AG04449 (cell line): ENCODE results near the gene CD81.
A peak's percentile ranks its signal among the peaks of the same experiment; 100 is the strongest.

Source experiments
- CTCF ChIA-PET: fragments of 350-600 bp; formaldehyde crosslinking; extraction: SDS; loops from one replicate; lab custom pipeline; 2021; ENCODE audit warnings: antibody characterized with exemption; lab: Yijun Ruan, JAX
- POLR2A ChIA-PET: fragments of 400-600, 350-600 bp; formaldehyde crosslinking; extraction: SDS; loops from one replicate; lab custom pipeline; 2020; ENCODE audit warnings: antibody characterized with exemption, inconsistent platforms; lab: Yijun Ruan, JAX
- DNase-seq: peaks from one replicate; pipeline ENCODE4 v3.0.0-alpha.2; 2010; ENCODE audit warnings: low read depth, low spot score
- H3K4me3 ChIP-seq: 2 replicates; pipeline ENCODE4 v1.5.1; 2011; ENCODE audit warnings: low read depth, mild to moderate bottlenecking, control low read depth, low read length
- TF ChIP-seq, protein P1 (sequence below): IDR thresholded peaks from one replicate; pipeline ENCODE4 v1.5.1; 2011; ENCODE audit warnings: mild to moderate bottlenecking, moderate library complexity, low read length, control low read depth, inconsistent platforms; ENCODE audit not compliant: insufficient read depth; ENCODE audit errors: missing control alignments

The CD81 gene

DNA sequence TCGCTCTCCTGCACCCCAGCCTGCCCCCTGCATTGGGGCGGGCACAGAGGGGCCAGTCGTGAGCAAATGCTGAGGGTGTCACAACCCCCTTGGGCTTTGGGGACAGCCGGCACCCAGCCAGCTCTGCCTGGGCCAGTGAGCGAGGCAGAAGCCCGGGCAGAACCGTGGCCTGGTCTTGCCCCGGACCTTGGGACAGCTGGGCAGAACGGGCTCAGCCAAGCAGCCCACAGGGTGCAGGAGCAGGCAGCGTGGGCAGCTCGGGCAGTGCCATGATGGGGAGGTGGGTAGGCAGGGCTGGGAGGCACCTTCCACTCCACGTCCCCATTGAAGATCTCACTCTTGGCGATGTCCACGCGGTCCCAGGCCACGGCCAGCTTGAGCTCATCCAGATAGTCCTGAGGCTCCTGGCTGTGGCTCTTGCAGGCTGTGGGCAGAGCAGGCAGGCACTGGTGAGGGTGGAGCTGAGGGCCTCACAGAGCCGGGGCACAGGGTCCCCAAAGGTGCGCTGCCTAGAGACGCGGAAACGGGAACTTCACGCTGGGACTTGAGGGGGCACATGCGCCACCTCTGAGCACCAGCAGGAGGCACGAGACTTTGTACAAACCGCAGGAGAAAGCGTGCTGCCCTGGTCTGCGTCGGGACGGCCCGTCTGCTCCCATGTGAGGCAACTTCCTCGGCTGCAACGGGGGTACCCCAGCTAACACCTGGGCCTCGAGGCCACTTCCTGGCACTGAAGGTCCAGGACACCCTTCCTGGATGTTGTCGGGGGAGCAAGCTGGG, 38.7 kb downstream of the CD81 start:
- H3K4me3 ChIP-seq: no peak overlapping the region
- CTCF ChIA-PET: interaction anchor here (1.2 to 13.3 kb wide), 2 partner anchors 110 to 117 kb away, joined by 3 to 381 read pairs; partner anchors contain the start of genes C11orf21 and TSPAN32
- no peak for DNase-seq
- POLR2A ChIA-PET: no interaction called here
- TF ChIP-seq, protein P1, sequence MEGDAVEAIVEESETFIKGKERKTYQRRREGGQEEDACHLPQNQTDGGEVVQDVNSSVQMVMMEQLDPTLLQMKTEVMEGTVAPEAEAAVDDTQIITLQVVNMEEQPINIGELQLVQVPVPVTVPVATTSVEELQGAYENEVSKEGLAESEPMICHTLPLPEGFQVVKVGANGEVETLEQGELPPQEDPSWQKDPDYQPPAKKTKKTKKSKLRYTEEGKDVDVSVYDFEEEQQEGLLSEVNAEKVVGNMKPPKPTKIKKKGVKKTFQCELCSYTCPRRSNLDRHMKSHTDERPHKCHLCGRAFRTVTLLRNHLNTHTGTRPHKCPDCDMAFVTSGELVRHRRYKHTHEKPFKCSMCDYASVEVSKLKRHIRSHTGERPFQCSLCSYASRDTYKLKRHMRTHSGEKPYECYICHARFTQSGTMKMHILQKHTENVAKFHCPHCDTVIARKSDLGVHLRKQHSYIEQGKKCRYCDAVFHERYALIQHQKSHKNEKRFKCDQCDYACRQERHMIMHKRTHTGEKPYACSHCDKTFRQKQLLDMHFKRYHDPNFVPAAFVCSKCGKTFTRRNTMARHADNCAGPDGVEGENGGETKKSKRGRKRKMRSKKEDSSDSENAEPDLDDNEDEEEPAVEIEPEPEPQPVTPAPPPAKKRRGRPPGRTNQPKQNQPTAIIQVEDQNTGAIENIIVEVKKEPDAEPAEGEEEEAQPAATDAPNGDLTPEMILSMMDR: no peak

GRCh38 chr11:2416765-2417164, 39.7 kb downstream of the CD81 start:
- ChIA-PET CTCF (interaction anchor here (0.8 to 13.3 kb wide), 5 partner anchors 14 to 230 kb away, joined by 3 to 381 read pairs (median 70); partner anchors contain the start of genes C11orf21, TSPAN32 and TSSC4), POLR2A (no interaction called here)
- H3K4me3 ChIP-seq: no peak overlapping the region
- TF ChIP-seq, protein P1: no peak
- DNase-seq: no peak

DNA sequence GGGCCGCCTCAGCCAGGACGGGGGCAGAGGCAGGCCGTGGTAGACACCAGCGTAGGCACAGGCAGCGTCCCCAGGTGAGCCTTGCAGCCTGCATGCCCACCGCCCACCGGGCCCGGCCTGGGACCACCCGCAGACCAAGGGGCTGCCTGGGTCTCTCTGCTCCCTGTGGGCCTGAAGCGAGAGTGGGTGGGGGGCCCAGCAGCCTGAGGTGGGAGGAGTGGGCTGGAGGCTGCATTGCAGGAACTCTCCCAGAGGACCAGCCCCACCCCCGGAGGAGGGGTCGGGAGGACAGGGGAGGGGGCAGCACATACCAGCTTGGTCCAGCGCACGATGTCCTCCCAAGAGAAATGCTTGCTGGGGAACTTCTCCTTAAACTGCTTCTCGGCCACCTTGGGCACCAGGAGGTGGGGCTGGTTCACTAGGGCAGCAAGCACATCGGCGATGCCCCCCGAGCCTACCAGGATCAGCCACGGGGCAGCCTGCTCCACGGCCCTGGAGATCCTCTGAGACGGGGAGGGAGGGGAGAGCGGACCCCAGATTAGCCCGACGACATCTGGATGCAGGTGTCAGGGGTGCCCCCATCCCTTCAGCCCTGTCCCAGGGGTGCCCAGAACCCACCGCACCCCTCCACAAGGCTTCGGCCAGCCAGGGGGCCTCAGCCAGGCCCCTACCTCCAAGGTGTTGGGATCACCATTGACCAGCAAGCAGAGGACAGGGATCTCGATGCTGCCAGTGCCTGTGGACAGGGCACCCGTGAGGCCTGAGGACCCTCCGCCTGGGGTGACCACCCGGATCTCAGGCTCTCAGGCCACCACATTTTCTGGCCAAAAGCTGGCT, 41.0 kb downstream of the CD81 start:
- TF ChIP-seq, protein P1: no peak
- no peak for DNase-seq
- CTCF ChIA-PET: interaction anchor here (0.9 to 13.3 kb wide), 14 partner anchors 9 to 252 kb away, joined by 3 to 381 read pairs (median 30); partner anchors contain the start of genes C11orf21, TSPAN32 and TSSC4
- no peak overlapping the region for H3K4me3 ChIP-seq
- POLR2A ChIA-PET: no interaction called here

DNA sequence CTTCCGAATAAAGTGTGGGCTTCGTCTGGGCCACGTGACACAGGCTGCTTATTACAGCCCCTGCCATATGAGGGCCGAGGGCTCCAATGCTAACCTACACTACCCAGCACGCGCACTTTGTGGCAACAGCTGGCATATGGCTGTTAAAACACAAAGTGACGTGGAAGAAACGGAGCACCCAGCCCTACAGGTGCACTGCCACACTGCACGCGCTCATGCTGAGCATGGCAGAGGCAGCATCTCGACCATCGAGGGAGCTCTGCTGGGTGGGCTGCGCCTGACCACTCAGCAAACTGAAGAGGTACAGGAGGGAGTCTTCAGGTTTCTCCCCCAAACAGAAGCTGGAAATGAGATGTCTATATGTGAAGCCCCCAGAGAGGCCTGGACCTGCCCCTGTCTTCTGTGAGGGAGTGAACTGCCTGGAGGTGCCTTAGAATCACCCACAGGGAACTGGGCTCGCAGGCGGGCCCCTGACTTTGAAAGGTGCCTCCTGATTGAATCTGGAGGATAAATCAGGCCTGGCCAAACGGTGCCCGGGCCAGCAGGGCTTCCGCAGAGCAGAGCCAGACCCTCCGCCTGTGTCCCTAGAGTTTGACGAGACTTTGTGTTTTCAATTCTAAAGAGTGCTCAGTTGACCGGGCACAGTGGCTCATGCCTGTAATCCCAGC, 41.7 kb downstream of the CD81 start:
- ChIA-PET CTCF (interaction anchor here (0.6 to 13.3 kb wide), 37 partner anchors 9 to 474 kb away, joined by 3 to 381 read pairs (median 12); partner anchors contain the start of genes C11orf21, TSPAN32 and TSSC4), POLR2A (interaction anchor here (0.9 kb wide), 1 partner anchor 224 kb away, joined by 4 read pairs; no protein-coding TSS in a partner anchor)

DNA sequence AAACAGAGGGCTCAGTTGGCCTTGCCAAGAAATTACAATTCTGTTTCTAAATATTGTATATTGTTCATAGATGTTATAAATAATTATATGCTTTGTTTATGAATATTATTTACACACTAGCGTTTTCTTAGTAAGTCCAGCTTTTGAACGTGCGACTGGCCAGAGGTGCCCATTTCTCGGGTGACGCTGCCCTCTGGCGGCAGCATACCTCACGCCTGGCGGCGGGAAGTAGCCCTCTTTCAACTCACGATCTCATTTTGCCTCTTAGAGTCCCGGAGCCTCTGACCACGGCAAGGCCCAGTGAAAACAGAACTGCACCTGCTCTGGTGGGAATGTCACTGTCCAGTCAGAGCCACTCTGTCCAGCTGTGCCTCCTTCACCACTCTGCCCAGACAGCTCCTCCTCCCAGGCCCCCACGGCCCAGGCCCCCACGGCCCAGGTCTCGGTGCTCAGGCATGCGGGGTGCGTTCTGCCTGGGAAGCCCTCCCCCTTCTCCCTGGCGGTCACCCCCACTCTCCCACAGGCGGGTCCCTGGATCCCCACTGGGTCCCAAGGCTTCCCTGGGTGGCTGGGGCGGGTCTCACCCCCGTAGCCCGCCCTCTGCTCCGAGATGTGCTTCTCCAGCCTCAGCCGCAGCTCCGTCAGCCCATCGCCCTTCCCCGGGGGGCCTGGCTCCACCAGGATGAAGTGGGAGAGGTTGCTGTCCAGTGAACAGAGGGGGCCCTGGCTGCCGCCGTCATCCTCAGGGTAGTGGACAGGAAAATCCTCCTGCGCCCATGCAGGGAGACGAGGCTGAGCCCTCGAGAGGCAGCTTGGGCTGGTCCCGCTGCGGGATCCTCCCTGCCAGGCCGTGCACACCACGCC, 42.8 kb downstream of the CD81 start:
- POLR2A ChIA-PET: interaction anchor here (0.9 kb wide), 1 partner anchor 225 kb away, joined by 4 read pairs; no protein-coding TSS in a partner anchor
- no peak overlapping the region for H3K4me3 ChIP-seq
- DNase-seq: no peak
- TF ChIP-seq, protein P1: peak; percentile 85
- CTCF ChIA-PET: interaction anchor here (0.6 to 13.3 kb wide), 53 partner anchors 8 to 473 kb away, joined by 3 to 381 read pairs (median 7); partner anchors contain the start of genes C11orf21, TSPAN32 and TSSC4

More for the DNA sequence above, 41.7 kb downstream of the CD81 start:
- TF ChIP-seq, protein P1: no peak
- H3K4me3 ChIP-seq: no peak overlapping the region
- DNase-seq: no peak
